Activated B cell treated with CpG ODN at 0.5 μM for 24 hours (primary cell): ENCODE data around the gene BCLAF3. TPM values are rescaled to one million over a fixed set of nuclear protein-coding genes. Genes with fewer than 3 reads are reported as not detected.

Source experiments
- ATAC-seq: fragments of 200-7000 bp; cut with Tn5 transposase; one replicate; pipeline ENCODE4 v1.10.0; 2021; ENCODE audit warnings: low read depth, mild to moderate bottlenecking, moderate library complexity
- CTCF ChIA-PET: fragments of 350-600 bp; sonication (Branson Sonifier 250); formaldehyde crosslinking; loops from one replicate; lab custom pipeline; 2021; ENCODE audit warnings: antibody characterized with exemption; lab: Charles Lee
- POLR2A ChIA-PET: fragments of 350-600 bp; sonication (Branson Sonifier 250); formaldehyde crosslinking; loops from one replicate; lab custom pipeline; 2021; ENCODE audit warnings: antibody characterized with exemption; lab: Charles Lee
- DNase-seq: peaks from one replicate; pipeline ENCODE4 v3.0.0; 2022
- H3K27ac Mint-ChIP-seq: one replicate; pipeline ENCODE4 v1.8.0; 2020; ENCODE audit warnings: mixed read lengths
- H3K27me3 Mint-ChIP-seq: one replicate; pipeline ENCODE4 v1.8.0; 2021; ENCODE audit warnings: mixed read lengths
- H3K36me3 Mint-ChIP-seq: one replicate; pipeline ENCODE4 v1.8.0; 2021; ENCODE audit warnings: low read depth, mixed read lengths
- H3K4me1 Mint-ChIP-seq: one replicate; pipeline ENCODE4 v1.8.0; 2021; ENCODE audit warnings: mixed read lengths
- H3K4me3 Mint-ChIP-seq: one replicate; pipeline ENCODE4 v1.8.0; 2020; ENCODE audit warnings: mild to moderate bottlenecking, mixed read lengths
- H3K9me3 Mint-ChIP-seq: one replicate; pipeline ENCODE4 v1.8.0; 2020; ENCODE audit warnings: mixed read lengths
- intact Hi-C: fragments of 100-400 bp; cut with micrococcal nuclease; formaldehyde crosslinking; loops from one replicate; pipeline ENCODE4 v1.15.1; 2024
- total RNA-seq: library from RNA; stranded (reverse); gene quantifications from 2 replicates; pipeline ENCODE4 v1.2.3, GENCODE V29; 2022
- TF ChIP-seq, protein P1 (sequence below): fragments of 200-600 bp; IDR thresholded peaks from one replicate; pipeline ENCODE4 v1.8.0; 2022; ENCODE audit warnings: antibody characterized with exemption, mild to moderate bottlenecking

The BCLAF3 gene
- 11.6 and 15.3 TPM in 2 replicates for total RNA-seq

DNA sequence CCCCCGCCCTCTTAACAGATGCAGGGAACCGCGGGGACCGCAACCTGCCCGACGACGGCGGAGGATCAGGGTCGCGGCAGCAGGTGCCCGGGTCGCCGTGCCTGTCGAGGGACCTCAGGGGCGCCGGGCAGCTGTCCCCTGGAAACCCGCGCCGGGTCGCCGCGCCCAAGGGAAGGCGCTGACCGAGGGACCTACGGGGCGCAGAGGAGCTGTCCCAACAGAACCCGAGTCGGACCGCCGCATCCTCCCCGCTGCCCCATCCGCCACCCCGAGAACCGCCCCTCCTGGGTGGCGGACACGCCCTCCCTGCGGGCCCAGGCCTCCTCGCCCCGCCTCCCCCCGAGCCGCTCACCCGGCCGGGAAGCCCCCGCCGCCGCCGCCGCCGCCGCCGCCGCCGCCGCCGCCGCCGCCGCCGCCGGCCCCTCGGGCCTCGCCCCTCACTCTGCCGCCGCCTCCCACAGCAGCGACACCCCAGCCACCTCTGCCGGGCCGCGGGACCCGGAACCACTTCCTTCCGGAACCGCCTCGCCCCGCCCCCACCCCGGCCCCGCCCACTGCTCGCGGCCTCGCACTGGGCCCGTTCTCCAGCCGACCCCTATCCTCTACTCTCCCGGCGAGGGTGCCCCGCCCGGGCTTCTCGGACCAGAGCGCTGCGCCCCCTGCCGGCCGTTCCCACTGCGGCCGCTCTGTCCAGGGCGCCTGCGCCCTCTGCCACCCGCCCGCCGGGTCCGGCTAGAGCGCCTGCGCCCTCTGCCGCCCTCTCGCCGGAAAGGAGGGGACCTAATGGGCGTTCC lies at the start of gene BCLAF3:
BCLAF3 (minus strand) TSS at position 506 of the 794 bp plus-strand sequence. CDS start 20,797 bp downstream, outside the sequence.
- POLR2A ChIA-PET: interaction anchor here (0.6 kb wide), 1 partner anchor 125 kb away, joined by 3 read pairs; no protein-coding TSS in a partner anchor
- peak; percentile 83 for DNase-seq
- Mint-ChIP-seq H3K27me3 (no peaks in the 10 kb centered on the region), H3K9me3 (no peaks in the 10 kb centered on the region), H3K27ac (peak within 1 kb of the TSS; percentile 85), H3K36me3 (peaks cover 6% of the 10 kb centered on the region), H3K4me1 (peaks cover 16% of the 10 kb centered on the region), H3K4me3 (peak within 1 kb of the TSS; percentile 86)
- CTCF ChIA-PET: interaction anchor here (1.0 to 1.1 kb wide), 2 partner anchors 86 to 351 kb away, joined by 3 to 4 read pairs; no protein-coding TSS in a partner anchor
- ATAC-seq: peak; percentile 92
- intact Hi-C loops: loop anchor here (1.0 to 2.0 kb wide), 8 partner anchors 71 to 1006 kb away; partner anchors contain the start of genes EIF1AX and PHKA2
- TF ChIP-seq, protein P1, sequence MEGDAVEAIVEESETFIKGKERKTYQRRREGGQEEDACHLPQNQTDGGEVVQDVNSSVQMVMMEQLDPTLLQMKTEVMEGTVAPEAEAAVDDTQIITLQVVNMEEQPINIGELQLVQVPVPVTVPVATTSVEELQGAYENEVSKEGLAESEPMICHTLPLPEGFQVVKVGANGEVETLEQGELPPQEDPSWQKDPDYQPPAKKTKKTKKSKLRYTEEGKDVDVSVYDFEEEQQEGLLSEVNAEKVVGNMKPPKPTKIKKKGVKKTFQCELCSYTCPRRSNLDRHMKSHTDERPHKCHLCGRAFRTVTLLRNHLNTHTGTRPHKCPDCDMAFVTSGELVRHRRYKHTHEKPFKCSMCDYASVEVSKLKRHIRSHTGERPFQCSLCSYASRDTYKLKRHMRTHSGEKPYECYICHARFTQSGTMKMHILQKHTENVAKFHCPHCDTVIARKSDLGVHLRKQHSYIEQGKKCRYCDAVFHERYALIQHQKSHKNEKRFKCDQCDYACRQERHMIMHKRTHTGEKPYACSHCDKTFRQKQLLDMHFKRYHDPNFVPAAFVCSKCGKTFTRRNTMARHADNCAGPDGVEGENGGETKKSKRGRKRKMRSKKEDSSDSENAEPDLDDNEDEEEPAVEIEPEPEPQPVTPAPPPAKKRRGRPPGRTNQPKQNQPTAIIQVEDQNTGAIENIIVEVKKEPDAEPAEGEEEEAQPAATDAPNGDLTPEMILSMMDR: no peak

DNA sequence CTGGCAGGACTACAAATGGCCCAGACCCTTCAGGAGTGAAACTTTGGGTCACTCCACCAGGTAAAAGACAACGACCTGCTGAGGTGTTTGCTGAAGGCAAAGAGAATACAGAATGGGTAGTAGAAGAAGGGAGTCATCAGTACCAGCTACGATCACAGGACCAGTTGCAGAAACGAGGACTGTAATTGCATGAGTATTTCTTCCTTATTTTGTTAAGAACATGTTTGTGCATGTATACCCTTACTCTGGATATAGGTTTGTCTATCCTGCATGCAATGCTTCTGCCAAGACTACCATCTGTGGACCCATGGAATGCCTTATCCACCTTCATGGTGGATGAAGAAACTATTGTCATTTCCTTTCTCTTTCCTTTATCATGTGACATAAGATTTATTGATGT lies 48.1 kb upstream of the BCLAF3 start:
- Mint-ChIP-seq H3K9me3 (no peaks in the 10 kb centered on the region), H3K4me1 (peaks cover 2% of the 10 kb centered on the region), H3K4me3 (no peak overlapping the region), H3K27me3 (no peaks in the 10 kb centered on the region), H3K27ac (no peak overlapping the region), H3K36me3 (no peaks in the 10 kb centered on the region)
- CTCF ChIA-PET: interaction anchor here (0.5 kb wide), 1 partner anchor 133 kb away, joined by 3 read pairs; no protein-coding TSS in a partner anchor
- DNase-seq (no peak), ATAC-seq (no peak)
- intact Hi-C loops: no loop called here
- POLR2A ChIA-PET: no interaction called here
- TF ChIP-seq, protein P1: no peak

DNA sequence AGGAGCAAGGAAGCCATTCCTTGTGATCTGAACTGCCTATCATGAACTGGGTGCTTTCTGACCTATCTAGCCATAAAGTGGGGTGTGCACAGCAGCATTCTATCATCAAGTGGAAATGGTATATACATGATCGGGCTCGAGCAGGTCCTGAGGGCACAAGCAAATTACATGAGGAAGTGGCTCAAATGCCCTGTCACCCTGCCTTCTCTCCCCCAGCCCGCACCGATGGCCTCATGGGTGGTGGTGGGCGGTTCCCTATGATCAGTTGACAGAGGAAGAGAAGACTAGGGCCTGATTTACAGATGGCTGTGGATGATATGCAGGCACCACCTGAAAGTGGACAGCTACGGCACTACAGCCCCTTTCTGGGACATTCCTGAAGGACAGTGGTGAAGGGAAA lies 46.3 kb upstream of the BCLAF3 start:
- Mint-ChIP-seq H3K9me3 (no peaks in the 10 kb centered on the region), H3K4me3 (no peak overlapping the region), H3K27ac (no peak overlapping the region), H3K27me3 (no peaks in the 10 kb centered on the region), H3K36me3 (no peaks in the 10 kb centered on the region), H3K4me1 (peaks cover 2% of the 10 kb centered on the region)
- ATAC-seq: no peak
- intact Hi-C loops: no loop called here
- CTCF ChIA-PET: no interaction called here
- TF ChIP-seq, protein P1: no peak
- DNase-seq: no peak
- POLR2A ChIA-PET: no interaction called here

DNA sequence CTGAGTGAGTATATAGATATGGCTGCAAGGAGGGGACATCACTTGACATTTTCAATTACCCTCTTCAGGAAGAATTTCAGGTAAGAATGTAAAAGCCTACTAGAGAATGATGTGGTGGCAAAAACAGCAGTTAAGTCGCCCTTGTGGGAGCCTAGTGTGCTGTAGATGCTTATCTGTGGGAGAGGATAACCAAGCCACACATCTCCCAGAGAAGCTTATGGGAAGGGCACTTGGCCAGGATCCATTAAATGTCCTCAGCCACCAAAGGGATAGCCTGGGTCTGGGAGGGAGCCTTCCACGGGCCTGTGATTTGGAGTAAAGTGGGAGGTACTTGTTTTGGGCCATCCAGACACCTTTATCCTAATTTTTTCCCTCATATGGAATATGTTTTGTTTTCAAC lies 41.3 kb upstream of the BCLAF3 start:
- intact Hi-C loops: no loop called here
- Mint-ChIP-seq H3K27ac (no peak overlapping the region), H3K4me1 (peaks cover 2% of the 10 kb centered on the region), H3K27me3 (no peaks in the 10 kb centered on the region), H3K36me3 (no peaks in the 10 kb centered on the region), H3K9me3 (no peaks in the 10 kb centered on the region), H3K4me3 (no peak overlapping the region)
- ATAC-seq: no peak
- POLR2A ChIA-PET: no interaction called here
- TF ChIP-seq, protein P1: no peak
- CTCF ChIA-PET: no interaction called here
- DNase-seq: no peak

DNA sequence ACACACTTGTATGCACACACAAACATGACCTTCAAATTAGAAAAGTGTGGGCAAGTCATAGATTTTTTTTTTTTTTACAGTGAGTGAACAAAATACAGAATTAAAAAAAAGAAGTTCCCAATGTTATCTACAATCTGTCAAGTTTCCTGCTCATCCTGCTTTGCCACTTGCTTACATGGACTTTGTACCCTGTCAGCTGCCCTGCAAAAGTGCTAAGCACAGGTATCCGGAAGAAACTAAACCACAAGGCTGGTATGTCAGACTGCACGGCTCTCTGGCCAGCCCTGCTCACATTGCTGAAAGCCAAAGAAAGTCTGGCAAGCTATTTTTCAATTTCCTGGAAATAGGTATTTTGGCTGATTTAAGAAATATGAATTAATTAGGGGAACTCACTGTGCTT lies 38.9 kb upstream of the BCLAF3 start:
- CTCF ChIA-PET: no interaction called here
- intact Hi-C loops: no loop called here

More for the DNA sequence above, 38.9 kb upstream of the BCLAF3 start:
- POLR2A ChIA-PET: no interaction called here
- no peaks in the 10 kb centered on the region for H3K9me3 Mint-ChIP-seq
- ATAC-seq (no peak), DNase-seq (no peak)
- no peaks in the 10 kb centered on the region for H3K4me1 Mint-ChIP-seq
- no peak overlapping the region for H3K27ac Mint-ChIP-seq
- H3K36me3 Mint-ChIP-seq: no peaks in the 10 kb centered on the region
- H3K4me3 Mint-ChIP-seq: no peak overlapping the region
- TF ChIP-seq, protein P1: no peak
- H3K27me3 Mint-ChIP-seq: no peaks in the 10 kb centered on the region
